HG03432 (cell line): ENCODE measurements around the gene KMT2A.
"Not testable (repeated sequence)": the region's sequence is repeated elsewhere in the genome, so short reads cannot be mapped to it uniquely, and the experiment has no call there.

Experiments used
- ATAC-seq: cut with Tn5 transposase; IDR thresholded peaks from one replicate; pipeline ENCODE4 v1.9.1; 2021; ENCODE audit warnings: mild to moderate bottlenecking, moderate library complexity; ENCODE audit not compliant: unreplicated experiment

The KMT2A gene

GRCh38 chr11:118434553-118435289, 1.6 kb upstream of the KMT2A start:
- no peak for ATAC-seq

- ATAC-seq = peak; percentile 25
These were observed 901 bp upstream of the KMT2A start for GRCh38 chr11:118435290-118435892.

GRCh38 chr11:118436639-118437207, 431 bp downstream of the KMT2A start:
- peak; percentile 18 for ATAC-seq

- no peak for ATAC-seq
These were observed 1.2 kb downstream of the KMT2A start for GRCh38 chr11:118437208-118438125.

- peak; percentile 20 for ATAC-seq
These were observed 2.1 kb downstream of the KMT2A start for GRCh38 chr11:118438314-118438931.

GRCh38 chr11:118439646-118440045, 3.4 kb downstream of the KMT2A start:
- ATAC-seq = no peak

GRCh38 chr11:118441770-118442275, 5.5 kb downstream of the KMT2A start:
- no peak for ATAC-seq

- no peak for ATAC-seq
These were observed 6.0 kb downstream of the KMT2A start for GRCh38 chr11:118442301-118442700.

GRCh38 chr11:118442908-118443589, 6.8 kb downstream of the KMT2A start:
- no peak for ATAC-seq

GRCh38 chr11:118443590-118444218, 7.4 kb downstream of the KMT2A start:
- peak; percentile 56 for ATAC-seq

GRCh38 chr11:118447423-118447822, 11.1 kb downstream of the KMT2A start:
- no peak for ATAC-seq

GRCh38 chr11:118448294-118448693, 12.0 kb downstream of the KMT2A start:
- ATAC-seq = peak; percentile 84

GRCh38 chr11:118449316-118449918, 13.1 kb downstream of the KMT2A start:
- ATAC-seq = no peak

GRCh38 chr11:118450451-118450850, 14.2 kb downstream of the KMT2A start:
- no peak for ATAC-seq

- ATAC-seq = no peak
These were observed 25.9 kb downstream of the KMT2A start for GRCh38 chr11:118462178-118462577.

GRCh38 chr11:118468968-118469367, 32.7 kb downstream of the KMT2A start:
- not testable (repeated sequence) for ATAC-seq

GRCh38 chr11:118471030-118471429, 34.7 kb downstream of the KMT2A start:
- no peak for ATAC-seq

GRCh38 chr11:118473537-118473936, 37.2 kb downstream of the KMT2A start:
- ATAC-seq = no peak

GRCh38 chr11:118476676-118477075, 40.4 kb downstream of the KMT2A start:
- ATAC-seq = no peak
